Embryonic facial prominence (tissue), 1 donor: ENCODE measurements around the gene PBX3.

Experiments used
- DNase-seq: peaks from one replicate; pipeline ENCODE4 v3.0.0-alpha.2; 2016; ENCODE audit errors: extremely low spot score

The PBX3 gene

DNA sequence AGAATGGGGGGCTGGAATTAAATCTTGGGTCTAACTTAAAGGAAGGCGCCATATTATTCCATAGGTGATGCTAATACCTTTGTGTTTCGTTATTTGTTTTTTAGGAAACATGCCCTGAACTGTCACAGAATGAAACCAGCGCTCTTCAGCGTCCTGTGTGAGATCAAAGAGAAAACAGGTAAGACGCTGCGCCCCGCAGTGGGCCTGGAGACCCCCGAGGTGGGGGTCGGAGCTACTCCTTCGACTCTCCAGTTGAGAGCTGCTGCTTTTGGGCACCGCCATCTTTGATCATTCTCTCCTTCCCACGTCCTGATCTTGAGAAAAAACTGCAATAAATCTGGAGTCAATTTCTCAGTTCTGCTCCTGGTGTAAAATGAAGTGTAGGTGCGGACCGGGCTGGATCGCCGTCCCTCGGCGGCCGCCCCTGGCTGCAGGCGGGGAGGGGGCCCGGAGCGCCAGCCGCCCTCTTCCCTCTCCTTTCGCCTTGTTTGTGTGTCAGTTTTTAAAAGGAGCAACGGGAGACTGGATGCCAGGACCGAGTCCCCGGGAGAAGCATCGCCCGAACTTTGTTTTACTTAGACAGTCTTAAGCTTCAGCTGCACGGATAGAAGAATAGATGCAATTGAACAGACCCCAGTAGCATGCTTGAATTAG, 1.4 kb downstream of the PBX3 start:
- DNase-seq = no peak

DNA sequence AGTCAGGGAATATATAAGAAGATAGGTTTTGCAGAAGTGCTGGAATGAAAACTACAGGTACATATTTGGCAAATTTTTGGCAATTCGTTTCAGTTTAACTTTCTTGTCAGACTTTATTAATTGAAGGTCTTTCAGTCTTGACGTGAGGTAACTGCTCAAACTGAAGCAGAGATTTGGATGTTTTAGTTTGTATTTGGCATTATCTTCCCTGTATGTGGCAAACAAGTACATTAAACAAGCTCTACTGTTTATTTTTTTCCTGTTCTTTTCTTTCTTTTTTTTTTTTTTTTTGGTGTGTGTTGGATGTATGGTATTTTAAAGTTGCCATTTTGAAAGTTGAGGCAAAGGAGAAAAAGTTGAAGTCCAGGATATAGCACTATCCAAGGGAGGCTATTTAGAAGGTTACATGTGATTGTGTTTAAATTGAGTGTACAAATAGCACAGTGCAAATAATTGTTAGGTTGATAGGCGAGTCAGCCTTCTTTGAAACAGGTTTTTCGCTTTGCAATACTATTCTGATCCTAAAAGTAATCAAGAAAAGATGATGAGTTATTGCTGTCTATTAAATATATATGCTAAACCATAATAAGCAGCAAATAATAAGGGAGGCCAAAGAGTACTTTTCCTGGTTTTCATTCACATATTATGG, 2.2 kb downstream of the PBX3 start:
- no peak for DNase-seq

DNA sequence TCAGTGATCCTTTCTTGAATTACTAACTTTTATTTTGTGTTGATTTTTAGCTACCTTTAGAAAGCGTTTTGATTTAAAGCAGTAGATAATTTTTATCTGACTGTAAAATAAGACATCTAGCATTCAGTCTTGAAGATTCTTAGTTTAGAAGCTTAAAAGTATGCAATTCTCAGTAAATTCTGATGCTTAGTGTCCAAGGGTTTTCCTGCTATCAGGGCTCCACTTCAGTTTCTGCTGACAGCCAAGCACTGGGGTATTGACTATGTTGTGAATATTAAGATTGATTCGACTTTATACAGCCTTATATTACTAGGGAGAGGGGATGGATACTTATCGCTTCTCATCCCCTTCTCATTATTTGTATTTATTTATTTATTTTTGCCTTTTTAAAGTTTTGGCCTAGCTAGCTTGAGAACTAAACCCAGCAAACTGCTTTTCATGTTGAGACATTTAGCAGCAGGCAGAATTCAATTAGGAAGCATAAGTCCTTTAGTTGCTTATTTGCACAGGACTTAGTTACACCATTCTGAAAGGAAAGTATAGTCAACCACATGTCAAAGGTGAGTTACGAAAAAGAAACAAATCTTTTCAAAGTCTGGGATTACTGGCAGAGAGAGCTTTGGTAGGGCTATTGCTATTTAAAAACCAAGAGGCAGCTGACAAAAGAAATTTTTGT, 2.9 kb downstream of the PBX3 start:
- DNase-seq = no peak

DNA sequence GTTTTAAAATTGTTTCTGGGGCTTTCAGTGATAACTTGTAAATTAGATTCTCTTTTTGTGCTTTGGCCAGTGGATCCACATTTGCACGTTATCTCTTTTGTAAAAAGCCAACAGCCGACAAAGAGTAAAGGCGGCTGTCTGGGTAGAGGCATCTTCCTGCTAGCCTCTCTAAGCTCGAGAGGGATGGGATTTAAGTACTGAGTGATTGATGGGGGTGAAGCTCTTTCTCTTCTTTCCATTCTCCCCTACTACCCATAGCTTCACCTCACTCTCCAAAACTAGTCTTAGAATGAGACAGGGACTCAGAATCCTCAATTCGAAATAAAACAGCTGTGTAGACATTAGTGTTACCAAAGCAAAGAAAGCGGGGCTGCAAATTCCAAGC, 3.4 kb downstream of the PBX3 start:
- no peak for DNase-seq

DNA sequence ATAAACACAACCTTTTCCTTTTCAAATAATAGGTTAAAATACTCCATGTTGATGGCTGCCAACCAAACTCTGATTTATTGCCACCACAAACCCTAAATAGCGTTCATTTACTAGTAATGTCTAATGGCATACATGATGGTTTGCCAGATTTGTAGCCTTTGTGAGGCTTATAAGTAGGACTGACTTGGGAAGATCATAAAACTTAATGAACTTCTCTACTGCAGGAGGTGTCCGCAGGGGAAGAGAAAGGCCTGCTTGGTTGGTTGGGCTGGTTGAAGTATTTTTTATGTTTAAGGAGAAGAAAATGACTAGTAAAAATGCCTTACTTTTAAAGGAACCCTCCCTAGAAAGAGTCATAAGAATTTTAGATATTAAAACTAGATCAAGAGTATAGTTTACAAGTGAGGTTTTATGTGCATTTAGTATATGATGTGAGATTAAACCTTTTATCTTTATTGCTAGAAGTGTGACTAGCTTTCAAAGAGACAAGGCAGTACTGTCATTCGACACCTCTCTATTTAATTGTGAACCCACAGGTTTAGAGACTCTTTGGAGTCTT, 5.0 kb downstream of the PBX3 start:
- DNase-seq = no peak

DNA sequence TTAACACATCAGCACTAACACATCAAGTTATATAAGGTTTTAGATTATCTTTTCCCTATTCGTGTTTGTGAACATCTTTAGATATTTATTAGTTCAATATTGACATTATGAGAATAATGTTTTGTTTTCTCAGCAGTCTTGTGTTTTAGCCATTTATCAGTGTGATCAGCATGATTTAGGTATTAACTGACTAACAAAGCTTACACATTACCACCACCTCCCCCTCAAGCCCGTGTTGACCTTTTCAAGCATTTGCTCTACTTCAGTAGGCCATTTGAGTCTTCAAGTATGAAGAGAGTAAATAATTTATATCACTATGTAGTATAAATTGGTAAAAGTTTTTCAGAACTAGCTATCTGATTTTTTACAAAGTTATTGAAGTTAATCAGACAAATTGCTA, 6.9 kb downstream of the PBX3 start:
- DNase-seq = no peak

DNA sequence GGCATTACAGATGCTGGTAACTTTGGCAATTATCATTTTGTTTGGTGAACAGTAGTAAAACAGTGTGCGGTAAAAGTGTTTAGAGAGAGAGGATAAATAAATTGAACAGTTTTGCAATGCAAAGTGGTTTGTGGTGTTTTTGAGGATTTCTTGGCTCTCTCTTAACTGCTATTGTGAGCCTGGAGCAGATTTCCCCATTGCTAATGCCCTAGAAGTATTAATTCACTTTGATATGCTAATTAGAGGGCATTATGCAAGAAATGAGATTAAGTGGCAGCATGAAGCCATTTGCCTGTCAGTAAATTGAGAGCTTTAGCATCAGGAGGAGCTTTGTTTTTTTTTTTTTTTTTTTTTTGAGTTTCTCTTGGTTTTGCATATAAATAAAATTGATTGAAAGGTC, 8.2 kb downstream of the PBX3 start:
- DNase-seq = no peak

DNA sequence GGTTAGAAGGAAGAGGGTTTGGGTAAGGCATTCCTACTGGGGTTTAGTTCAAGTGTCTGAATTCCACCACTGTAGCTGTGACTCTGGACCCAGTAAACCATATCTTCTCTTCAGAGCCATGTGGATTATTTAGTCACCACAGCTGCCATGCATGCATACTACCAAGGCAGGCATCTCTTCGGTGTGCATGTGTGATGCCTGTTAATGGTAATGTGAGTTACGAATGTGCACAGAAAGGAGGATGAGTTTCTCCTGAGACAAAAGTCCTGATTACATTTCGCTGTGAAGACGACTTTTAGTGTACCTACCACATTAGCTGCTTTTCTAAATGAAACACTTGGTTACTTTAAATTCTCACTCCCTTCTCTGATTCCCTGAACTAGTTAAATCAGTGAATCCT, 9.3 kb downstream of the PBX3 start:
- no peak for DNase-seq

DNA sequence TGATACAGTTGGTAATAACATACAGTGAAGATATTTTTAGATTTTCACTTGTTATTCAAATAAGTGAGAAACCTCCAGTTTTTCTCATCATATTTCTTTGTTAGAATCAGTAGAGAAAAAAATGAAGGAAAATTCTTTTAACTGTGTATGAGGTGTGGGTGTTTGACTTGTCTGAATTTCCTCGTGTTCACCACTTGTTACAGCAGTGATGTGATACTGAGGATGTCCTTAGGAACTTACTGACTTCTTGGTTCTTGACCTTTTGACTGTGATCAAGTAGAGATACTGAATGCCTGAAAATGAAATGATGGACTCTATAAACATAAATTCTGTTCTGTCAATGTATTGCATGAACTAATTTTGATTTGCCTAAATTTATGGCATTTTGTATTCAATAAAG, 10.7 kb downstream of the PBX3 start:
- no peak for DNase-seq

DNA sequence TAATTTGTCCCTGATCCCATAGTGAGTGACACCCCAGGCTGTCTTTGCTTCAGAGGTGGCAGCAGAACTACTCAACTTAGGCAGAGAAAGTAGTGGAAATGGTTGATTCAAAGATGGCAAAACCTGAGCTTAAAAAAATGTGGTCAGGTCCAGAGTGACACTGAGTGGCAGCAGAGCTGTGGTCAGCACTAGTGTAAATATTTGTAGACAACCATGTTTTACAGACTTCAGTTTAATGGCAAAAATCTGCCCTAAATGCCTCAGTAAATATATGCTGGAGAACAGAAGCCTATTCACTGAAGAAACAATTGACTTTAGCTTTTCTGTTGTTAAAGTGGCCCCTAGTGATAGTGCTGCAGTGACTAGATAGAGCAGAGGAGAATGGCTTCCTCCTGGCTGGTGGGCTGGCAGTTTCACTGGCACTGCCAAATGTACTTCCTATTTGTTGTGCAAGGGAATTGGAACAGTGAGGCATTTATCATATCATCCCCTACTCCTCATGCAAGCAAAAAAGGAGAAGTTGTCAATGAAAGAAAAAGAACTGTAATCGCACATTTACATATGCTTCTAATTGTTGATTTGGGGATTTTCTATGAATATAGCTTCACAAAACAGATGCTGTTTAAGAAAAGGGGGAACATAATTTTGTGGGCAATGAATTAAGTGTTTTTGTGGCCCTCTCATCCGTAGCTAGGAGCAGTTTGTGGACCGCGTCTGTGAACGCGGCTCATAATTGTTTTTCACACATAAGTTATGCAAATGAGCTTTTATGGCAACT, 12.0 kb downstream of the PBX3 start:
- DNase-seq = no peak

DNA sequence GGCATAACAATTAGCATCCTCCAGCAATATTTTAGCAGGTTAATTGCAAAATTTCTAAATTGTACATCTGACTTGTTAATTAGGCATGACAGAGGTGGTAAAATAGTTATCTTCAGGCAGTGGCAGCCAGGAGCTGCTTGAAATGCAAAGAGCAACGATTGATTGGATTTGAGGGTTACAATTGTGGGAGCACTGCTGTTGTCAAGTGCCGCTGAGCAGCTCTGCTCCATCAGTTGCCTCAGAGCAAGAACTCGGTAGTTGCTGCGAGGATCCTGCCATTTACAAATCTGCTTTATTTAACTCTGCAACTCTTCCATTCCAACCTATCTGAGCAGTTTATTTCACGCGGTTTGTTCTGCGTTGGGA, 12.6 kb downstream of the PBX3 start:
- no peak for DNase-seq

DNA sequence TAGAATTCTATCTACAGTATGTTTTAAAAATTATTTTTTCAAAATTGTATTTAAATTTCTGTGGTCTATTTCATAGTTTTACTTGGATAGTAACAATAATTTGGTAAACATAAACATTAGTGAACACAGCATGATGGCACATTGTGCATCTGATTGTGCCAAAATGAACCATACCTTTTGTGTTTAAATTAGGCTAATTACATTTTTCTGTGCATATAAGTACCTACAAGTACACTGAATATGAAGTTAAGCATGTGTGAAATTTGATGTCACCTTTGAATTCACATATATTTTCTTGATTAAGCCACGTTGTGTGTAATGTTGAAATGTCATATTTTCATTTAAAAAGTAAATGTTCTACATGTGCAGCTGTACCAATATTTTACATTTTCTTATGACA, 13.4 kb downstream of the PBX3 start:
- no peak for DNase-seq

DNA sequence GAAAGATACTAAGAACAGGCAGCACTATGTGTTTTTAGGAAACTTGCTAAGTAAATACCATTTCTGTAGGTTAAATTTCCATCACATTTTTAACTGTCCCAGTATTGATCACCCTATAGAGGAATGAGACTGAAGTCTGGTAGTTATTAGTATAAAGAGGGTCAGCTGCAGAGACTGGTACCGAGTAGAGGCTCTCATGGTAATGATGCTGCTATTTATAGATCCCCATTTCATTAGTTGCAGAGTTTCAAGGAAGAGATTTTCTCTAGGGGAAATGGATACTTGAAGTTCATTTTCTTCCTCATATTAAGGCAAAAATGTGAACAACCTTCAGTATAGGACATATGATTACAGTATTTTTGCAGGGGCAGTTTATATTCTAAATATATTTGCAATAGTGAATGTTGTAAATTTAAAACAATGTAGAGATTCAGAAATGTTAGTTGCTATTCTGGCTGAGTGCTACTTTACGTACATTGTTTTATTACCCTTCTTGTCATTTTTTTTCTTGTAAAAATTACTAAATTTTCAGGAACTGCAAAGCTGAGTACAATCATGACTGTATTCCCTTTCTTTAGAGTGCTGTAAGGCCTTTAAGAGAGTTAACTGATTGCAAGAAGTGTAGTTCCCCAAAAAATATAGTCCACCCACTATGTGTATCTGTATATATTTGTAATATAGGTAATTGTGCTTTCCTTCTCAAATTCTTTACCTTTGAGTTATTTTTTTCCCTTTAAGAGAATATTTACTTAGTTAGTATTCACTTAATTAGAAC, 14.7 kb downstream of the PBX3 start:
- DNase-seq = no peak

DNA sequence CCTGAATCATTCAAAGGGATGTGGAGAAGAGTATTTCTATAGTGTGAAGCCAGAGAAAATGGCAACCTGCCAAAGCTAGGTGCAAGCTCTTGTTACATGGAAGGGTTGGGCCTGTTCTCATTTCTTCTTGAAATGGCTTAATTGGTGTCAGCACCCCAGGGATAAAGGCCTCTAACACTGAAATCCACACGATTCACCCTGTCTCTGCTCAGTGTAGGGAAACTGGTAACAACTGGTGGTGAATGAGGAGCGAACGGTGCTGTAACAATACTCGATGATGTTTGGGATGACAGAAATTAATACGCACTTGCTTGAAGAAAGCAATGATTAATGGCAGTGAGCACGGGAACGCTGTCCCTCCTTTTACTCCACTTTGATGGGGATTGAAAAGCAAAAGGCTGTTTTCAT, 16.2 kb downstream of the PBX3 start:
- peak; percentile 34 for DNase-seq

DNA sequence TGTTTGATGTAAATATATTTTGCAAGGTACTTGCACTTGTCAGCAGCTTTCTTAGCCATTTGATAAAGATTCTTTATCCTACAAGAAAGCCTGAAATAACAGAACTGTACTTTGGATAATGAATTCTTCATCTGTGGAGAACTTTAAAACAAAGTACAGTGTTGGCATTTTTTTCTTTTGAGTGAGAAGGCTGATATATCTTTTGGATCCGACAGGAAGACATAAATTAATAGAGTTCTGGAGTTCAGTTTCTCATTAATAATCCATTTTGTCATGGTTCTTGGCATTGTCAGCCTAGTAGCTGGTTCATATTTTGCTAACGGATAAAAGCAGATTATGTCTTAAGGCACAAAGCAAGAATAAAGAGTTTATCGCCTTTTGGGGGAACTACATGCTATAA, 17.0 kb downstream of the PBX3 start:
- DNase-seq = no peak

DNA sequence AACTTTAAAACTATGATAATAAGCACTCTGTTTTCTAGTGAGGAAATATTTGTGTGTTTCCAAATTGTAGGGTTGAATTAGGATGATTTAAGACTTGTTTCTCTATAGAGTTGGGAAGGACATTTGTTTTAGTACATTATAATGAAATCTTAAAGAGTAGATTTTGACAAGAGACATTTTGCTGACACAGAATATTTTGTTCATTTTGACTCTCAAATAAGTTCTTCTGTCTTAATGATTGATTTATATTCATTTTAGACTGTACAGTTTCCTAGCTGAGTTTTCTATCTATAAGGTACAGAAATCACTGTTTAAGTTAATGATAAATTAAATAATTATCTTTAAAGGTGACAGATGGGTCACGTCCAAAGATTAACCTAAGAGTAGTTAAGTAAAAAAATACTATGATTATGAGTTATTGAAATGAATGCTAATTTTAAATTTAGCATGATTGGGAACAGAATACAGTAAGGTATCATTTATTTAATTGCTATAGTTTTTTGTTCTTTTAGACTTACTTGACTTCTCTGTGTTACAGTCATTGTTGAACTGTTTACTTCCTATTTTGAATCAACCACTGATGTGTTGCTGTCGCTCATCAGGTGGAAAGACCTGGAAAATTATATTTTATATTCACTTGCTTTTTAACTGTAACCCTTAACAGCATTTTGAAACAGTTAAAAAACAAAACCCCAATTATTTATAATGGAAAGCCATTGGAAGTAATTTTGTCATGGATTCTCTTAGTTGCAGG, 19.5 kb downstream of the PBX3 start:
- no peak for DNase-seq

DNA sequence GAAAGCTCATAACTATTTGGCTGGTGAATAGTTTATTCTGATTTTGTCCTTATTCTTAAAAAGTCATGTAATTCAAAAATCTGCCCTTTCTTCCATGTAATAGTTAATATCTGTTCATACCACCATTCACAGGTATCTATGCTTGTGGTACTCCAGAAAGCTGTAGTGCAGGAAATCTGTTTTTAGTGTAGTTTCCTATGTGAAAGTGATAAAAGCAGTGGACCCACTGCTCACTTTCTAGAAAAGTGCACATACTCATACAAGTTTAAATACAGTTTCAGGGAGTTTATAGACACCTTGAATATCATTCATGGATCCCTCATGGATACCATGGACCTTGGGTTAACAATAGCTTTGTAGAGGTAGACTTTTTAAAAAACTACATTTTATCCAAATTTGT, 20.2 kb downstream of the PBX3 start:
- no peak for DNase-seq

DNA sequence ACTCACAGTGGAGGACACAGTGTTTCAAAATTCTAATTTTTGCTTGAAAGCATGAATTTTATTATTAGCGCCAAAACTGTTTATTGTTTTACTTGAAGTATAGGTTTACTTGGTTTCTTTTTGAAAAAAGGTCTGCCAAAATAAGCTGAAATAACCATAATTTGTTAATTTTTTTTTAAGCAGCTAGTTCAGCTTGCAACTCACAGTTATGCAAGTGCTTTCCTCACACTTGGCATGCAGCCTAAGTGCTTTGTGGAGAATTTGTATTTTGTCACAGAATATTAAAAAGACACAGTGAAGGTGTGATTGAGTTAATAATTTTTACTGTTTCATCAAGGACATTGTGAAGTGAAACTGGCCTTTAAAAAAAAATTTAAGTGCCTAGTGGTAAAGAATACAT, 21.6 kb downstream of the PBX3 start:
- no peak for DNase-seq

DNA sequence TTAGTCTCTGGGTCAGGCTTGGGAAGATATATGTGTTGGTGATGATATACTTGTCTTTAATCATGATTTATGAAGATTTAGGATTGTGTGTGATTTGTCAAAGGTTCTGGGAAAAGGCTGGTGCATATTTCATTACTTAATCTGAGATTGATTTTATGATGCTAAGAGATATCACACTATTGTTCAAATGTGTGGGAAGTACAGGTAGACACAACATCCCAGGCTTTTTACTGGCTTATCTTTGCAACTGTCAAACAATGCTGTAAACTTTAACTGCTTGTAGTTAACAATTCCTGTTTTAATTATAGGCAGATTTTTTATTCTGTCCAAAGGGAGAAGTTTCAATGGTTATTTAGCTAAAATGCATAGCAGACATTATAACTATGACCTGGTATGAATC, 23.9 kb downstream of the PBX3 start:
- DNase-seq = no peak

DNA sequence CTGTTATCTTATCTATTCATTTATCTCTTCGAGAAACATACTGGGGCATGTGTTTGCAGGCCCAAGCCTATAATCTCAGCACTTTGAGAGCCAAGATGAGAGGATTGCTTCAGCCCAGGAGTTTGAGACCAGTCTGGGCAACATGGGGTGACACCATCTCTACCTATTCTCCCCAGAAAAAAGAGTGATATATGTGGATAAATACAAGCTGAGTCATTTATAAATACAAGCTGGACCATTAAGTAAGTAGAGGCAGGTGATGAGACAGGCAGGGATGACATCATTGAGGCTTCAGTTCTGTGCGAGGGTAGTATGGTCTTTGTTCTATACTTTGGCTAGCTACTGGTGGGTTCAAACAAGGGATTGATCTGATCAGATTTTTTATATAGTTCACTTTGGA, 25.6 kb downstream of the PBX3 start:
- no peak for DNase-seq

DNA sequence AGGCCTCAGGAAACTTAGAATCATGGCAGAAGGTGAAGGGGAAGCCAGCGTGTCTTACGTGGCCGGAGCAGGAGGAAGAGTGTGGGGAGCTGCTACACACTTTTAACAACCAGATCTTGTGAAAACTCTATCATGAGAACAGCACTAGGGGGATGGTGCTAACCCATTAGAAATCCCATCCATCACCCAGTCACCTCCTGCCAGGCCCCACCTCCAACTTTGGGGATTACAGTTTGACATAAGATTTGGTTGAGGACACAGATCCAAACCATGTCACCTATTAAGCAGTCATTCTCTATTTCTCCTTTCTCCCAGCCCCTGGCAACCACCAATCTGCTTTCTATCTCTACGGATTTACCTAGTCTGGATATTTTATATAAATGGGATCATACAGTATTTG, 26.9 kb downstream of the PBX3 start:
- no peak for DNase-seq
